Nephron progenitor cell (in vitro differentiated cells): Measurements from ENCODE around the gene SP1.

Experiments
- DNase-seq: peaks from one replicate; pipeline ENCODE4 v3.0.0; 2021
- H3K27ac Mint-ChIP-seq: 2 replicates; pipeline ENCODE4 v1.8.0; 2021; ENCODE audit warnings: mild to moderate bottlenecking, moderate library complexity, mixed read lengths
- H3K27me3 Mint-ChIP-seq: 2 replicates; pipeline ENCODE4 v1.8.0; 2021; ENCODE audit warnings: mild to moderate bottlenecking, low read depth, mixed read lengths; ENCODE audit not compliant: poor library complexity
- H3K36me3 Mint-ChIP-seq: 2 replicates; pipeline ENCODE4 v1.8.0; 2021; ENCODE audit warnings: low read depth, mixed read lengths
- H3K4me1 Mint-ChIP-seq: 2 replicates; pipeline ENCODE4 v1.8.0; 2021; ENCODE audit warnings: mixed read lengths
- H3K4me3 Mint-ChIP-seq: 2 replicates; pipeline ENCODE4 v1.8.0; 2021; ENCODE audit warnings: mild to moderate bottlenecking, moderate library complexity, mixed read lengths
- H3K9me3 Mint-ChIP-seq: 2 replicates; pipeline ENCODE4 v1.8.0; 2021; ENCODE audit warnings: mild to moderate bottlenecking, moderate library complexity, mixed read lengths
- CTCF ChIP-seq: fragments of 200-600 bp; sonication (generic); IDR thresholded peaks from 2 replicates; pipeline ENCODE4 v1.5.0; 2021; ENCODE audit warnings: antibody characterized with exemption

Gene SP1

GRCh38 chr12:53334822-53335221 is 45.2 kb upstream of the SP1 start:
- Mint-ChIP-seq H3K4me1 (peaks cover 64% of the 10 kb centered on the region), H3K27ac (peak overlapping the region; percentile 71), H3K27me3 (peaks cover 21% of the 10 kb centered on the region), H3K4me3 (no peak overlapping the region), H3K36me3 (no peaks in the 10 kb centered on the region), H3K9me3 (no peaks in the 10 kb centered on the region)
- no peak for TF ChIP-seq CTCF
- no peak for DNase-seq

- DNase-seq, result peak; percentile 26
- Mint-ChIP-seq H3K36me3 (no peaks in the 10 kb centered on the region), H3K4me3 (peak within 1 kb of the TSS; percentile 42), H3K27ac (no peak within 1 kb of the TSS), H3K27me3 (peaks cover 19% of the 10 kb centered on the region), H3K4me1 (peaks cover 64% of the 10 kb centered on the region), H3K9me3 (no peaks in the 10 kb centered on the region)
- TF ChIP-seq CTCF, result no peak
These were observed 43.7 kb upstream of the SP1 start, which contains the start of gene SP7 for GRCh38 chr12:53336181-53336681. Gene SP7 (minus strand): TSS chr12:53336354. CDS start chr12:53335646, 708 bp downstream.

GRCh38 chr12:53338017-53338416 is 42.0 kb upstream of the SP1 start:
- peaks cover 59% of the 10 kb centered on the region for H3K4me1 Mint-ChIP-seq
- H3K27ac Mint-ChIP-seq, result no peak overlapping the region
- no peak for DNase-seq

GRCh38 chr12:53338916-53339315 is 41.1 kb upstream of the SP1 start:
- H3K4me3 Mint-ChIP-seq, result no peak overlapping the region
- H3K36me3 Mint-ChIP-seq, result no peaks in the 10 kb centered on the region
- TF ChIP-seq CTCF, result no peak
- H3K27me3 Mint-ChIP-seq, result peaks cover 15% of the 10 kb centered on the region
- no peak overlapping the region for H3K27ac Mint-ChIP-seq
- no peaks in the 10 kb centered on the region for H3K9me3 Mint-ChIP-seq
- peaks cover 59% of the 10 kb centered on the region for H3K4me1 Mint-ChIP-seq
- no peak for DNase-seq

More at GRCh38 chr12:53338017-53338416, 42.0 kb upstream of the SP1 start:
- Mint-ChIP-seq H3K27me3 (peaks cover 19% of the 10 kb centered on the region), H3K36me3 (no peaks in the 10 kb centered on the region), H3K9me3 (no peaks in the 10 kb centered on the region), H3K4me3 (no peak overlapping the region)
- TF ChIP-seq CTCF, result no peak

GRCh38 chr12:53340398-53340797 is 39.6 kb upstream of the SP1 start:
- H3K27ac Mint-ChIP-seq, result no peak overlapping the region
- TF ChIP-seq CTCF, result no peak
- H3K4me1 Mint-ChIP-seq, result peaks cover 56% of the 10 kb centered on the region
- no peaks in the 10 kb centered on the region for H3K36me3 Mint-ChIP-seq
- H3K4me3 Mint-ChIP-seq, result no peak overlapping the region
- peaks cover 8% of the 10 kb centered on the region for H3K27me3 Mint-ChIP-seq
- DNase-seq, result no peak
- no peaks in the 10 kb centered on the region for H3K9me3 Mint-ChIP-seq

GRCh38 chr12:53343449-53343848 is 36.5 kb upstream of the SP1 start:
- Mint-ChIP-seq H3K36me3 (no peaks in the 10 kb centered on the region), H3K27ac (no peak overlapping the region)

More at GRCh38 chr12:53343449-53343848, 36.5 kb upstream of the SP1 start:
- DNase-seq, result no peak
- H3K9me3 Mint-ChIP-seq, result no peaks in the 10 kb centered on the region
- no peak for TF ChIP-seq CTCF
- peaks cover 3% of the 10 kb centered on the region for H3K27me3 Mint-ChIP-seq
- peak overlapping the region; percentile 71 for H3K4me3 Mint-ChIP-seq
- peaks cover 38% of the 10 kb centered on the region for H3K4me1 Mint-ChIP-seq
